SH-SY5Y (cell line): ENCODE results near the gene CEMIP.

Source experiments
- GATA2 ChIP-seq: IDR thresholded peaks from 2 replicates; pipeline ENCODE4 v1.6.1; 2011; ENCODE audit warnings: mild to moderate bottlenecking, low read depth, low read length
- GATA3 ChIP-seq: IDR thresholded peaks from 2 replicates; pipeline ENCODE4 v1.6.1; 2011; ENCODE audit warnings: low read depth, mild to moderate bottlenecking, low read length, moderate library complexity

DNA sequence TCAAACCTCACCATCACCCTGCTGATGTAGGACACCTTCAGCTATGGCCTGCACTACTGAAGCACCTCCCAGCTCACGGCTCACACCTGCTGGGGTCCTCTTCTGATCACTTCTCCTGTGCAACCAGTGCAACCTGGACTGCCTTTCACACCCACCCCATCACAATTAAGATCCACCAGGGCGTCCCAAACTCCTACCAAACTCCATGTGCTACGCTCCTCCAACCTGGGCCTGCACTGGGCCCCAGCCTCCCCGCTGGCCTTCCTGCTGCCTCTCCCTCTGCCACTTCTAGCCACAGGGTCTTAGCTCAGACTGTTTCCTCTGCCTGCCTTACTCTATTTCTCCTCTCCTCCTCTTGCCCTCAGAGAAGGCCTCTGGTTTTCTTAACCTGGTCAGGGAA lies 197.7 kb downstream of the CEMIP start:
- TF ChIP-seq GATA2: no peak
- TF ChIP-seq GATA3: no peak
